ENCODE data around the gene NCOA5.

NCOA5 gene

GRCh38 chr20:46050444-46050843, 39.3 kb downstream of the NCOA5 start:
- TF ChIP-seq CTCF (IDR thresholded peaks at IDR 0.05) = no peak

GRCh38 chr20:46049815-46050214, 39.9 kb downstream of the NCOA5 start:
- Histone ChIP-seq H3K27ac (no peak overlapping the region), H3K4me3 (no peak overlapping the region)
- TF ChIP-seq CTCF (IDR thresholded peaks at IDR 0.05) = no peak
- no peak for DNase-seq (ENCODE audit: low spot score)

More at GRCh38 chr20:46050444-46050843, 39.3 kb downstream of the NCOA5 start:
- no peak for DNase-seq (ENCODE audit: low spot score)
- no peak overlapping the region for H3K4me3 ChIP-seq
- no peak overlapping the region for H3K27ac ChIP-seq

- no peak for TF ChIP-seq CTCF (IDR thresholded peaks at IDR 0.05)
- Histone ChIP-seq H3K4me3 (no peak overlapping the region), H3K27ac (no peak overlapping the region)
- no peak for DNase-seq (ENCODE audit: low spot score)
Observed at GRCh38 chr20:46049190-46049589, 40.6 kb downstream of the NCOA5 start.

- H3K27ac ChIP-seq = no peak overlapping the region
- no peak overlapping the region for H3K4me3 ChIP-seq
- no peak for DNase-seq (ENCODE audit: low spot score)
- no peak for TF ChIP-seq CTCF (IDR thresholded peaks at IDR 0.05)
Observed at GRCh38 chr20:46047821-46048220, 41.9 kb downstream of the NCOA5 start.

- no peak for TF ChIP-seq CTCF (IDR thresholded peaks at IDR 0.05)
- no peak overlapping the region for H3K4me3 ChIP-seq
- no peak for DNase-seq (ENCODE audit: low spot score)
- H3K27ac ChIP-seq = no peak overlapping the region
Observed at GRCh38 chr20:46046588-46047310, 43.0 kb downstream of the NCOA5 start.

GRCh38 chr20:46044896-46045295, 44.9 kb downstream of the NCOA5 start:
- Histone ChIP-seq H3K4me3 (no peak overlapping the region), H3K27ac (no peak overlapping the region)
- TF ChIP-seq CTCF (IDR thresholded peaks at IDR 0.05) = no peak
- DNase-seq (ENCODE audit: low spot score) = no peak

GRCh38 chr20:46043556-46043955, 46.2 kb downstream of the NCOA5 start:
- DNase-seq (ENCODE audit: low spot score) = no peak
- no peak overlapping the region for H3K27ac ChIP-seq
- TF ChIP-seq CTCF (IDR thresholded peaks at IDR 0.05) = no peak
- H3K4me3 ChIP-seq = no peak overlapping the region

All from coronary artery (tissue), 2 donors.